NCI-H2227 (cell line): ENCODE data around the gene KAZN.

ENCODE experiments used
- DNase-seq: peaks from one replicate; lab custom pipeline; 2025; ENCODE audit not compliant: unreplicated experiment; lab: John Stamatoyannopoulos, UW

KAZN gene

GRCh38 chr1:14612256-14612655, 13.8 kb downstream of the KAZN start:
- DNase-seq: no peak

- DNase-seq: no peak
Measured at GRCh38 chr1:14613926-14614325, 15.4 kb downstream of the KAZN start.

GRCh38 chr1:14614341-14614740, 15.9 kb downstream of the KAZN start:
- DNase-seq: no peak

GRCh38 chr1:14615549-14616218, 17.2 kb downstream of the KAZN start:
- no peak for DNase-seq

- no peak for DNase-seq
Measured at GRCh38 chr1:14616632-14617396, 18.3 kb downstream of the KAZN start.

- DNase-seq: no peak
Measured at GRCh38 chr1:14617791-14618190, 19.3 kb downstream of the KAZN start.

- DNase-seq: no peak
Measured at GRCh38 chr1:14620941-14621340, 22.5 kb downstream of the KAZN start.

- no peak for DNase-seq
Measured at GRCh38 chr1:14623090-14623489, 24.6 kb downstream of the KAZN start.

- no peak for DNase-seq
Measured at GRCh38 chr1:14624941-14625340, 26.5 kb downstream of the KAZN start.

GRCh38 chr1:14625572-14625971, 27.1 kb downstream of the KAZN start:
- DNase-seq: peak; percentile 33

GRCh38 chr1:14625996-14626395, 27.5 kb downstream of the KAZN start:
- DNase-seq: no peak

- DNase-seq: no peak
Measured at GRCh38 chr1:14626869-14627607, 28.6 kb downstream of the KAZN start.

- DNase-seq: no peak
Measured at GRCh38 chr1:14627608-14628489, 29.4 kb downstream of the KAZN start.

GRCh38 chr1:14629363-14630014, 31.0 kb downstream of the KAZN start:
- DNase-seq: no peak

- DNase-seq: no peak
Measured at GRCh38 chr1:14630986-14631385, 32.5 kb downstream of the KAZN start.

GRCh38 chr1:14631421-14631820, 32.9 kb downstream of the KAZN start:
- no peak for DNase-seq

- no peak for DNase-seq
Measured at GRCh38 chr1:14634486-14634885, 36.0 kb downstream of the KAZN start.

- no peak for DNase-seq
Measured at GRCh38 chr1:14635421-14635820, 36.9 kb downstream of the KAZN start.

GRCh38 chr1:14636897-14637632, 38.6 kb downstream of the KAZN start:
- no peak for DNase-seq
